ENCODE measurements around the gene ISX.
"Not testable (repeated sequence)": the region's sequence is repeated elsewhere in the genome, so short reads cannot be mapped to it uniquely, and the experiment has no call there.

Gene ISX

GRCh38 chr22:35033635-35034296 lies 32.2 kb upstream of the ISX start:
- Histone ChIP-seq H4K20me1 (no peaks in the 10 kb centered on the region; a peak in 1 of 22 replicates), H3K4me3 (no peak overlapping the region), H3K36me3 (no peaks in the 10 kb centered on the region), H3K27ac (no peak overlapping the region), H3K4me1 (no peaks in the 10 kb centered on the region), H3K9me3 (replicated peaks in 1 of 11) (no peaks in the 10 kb centered on the region), H3K9ac (no peak overlapping the region), H3K4me2 (no peak overlapping the region), H3K27me3 (no peaks in the 10 kb centered on the region)
- TF ChIP-seq Cebpa-rat (IDR thresholded peaks at IDR 0.05): no peak

- no peak overlapping the region for H3K4me2 ChIP-seq
- no peak overlapping the region for H3K27ac ChIP-seq
- H4K20me1 ChIP-seq: no peaks in the 10 kb centered on the region; a peak in 1 of 22 replicates
- no peak for TF ChIP-seq Cebpa-rat (IDR thresholded peaks at IDR 0.05)
- no peak overlapping the region for H3K9ac ChIP-seq
- no peaks in the 10 kb centered on the region for H3K4me1 ChIP-seq
- no peaks in the 10 kb centered on the region for H3K9me3 ChIP-seq (replicated peaks in 1 of 11)
- H3K27me3 ChIP-seq: no peaks in the 10 kb centered on the region
- no peaks in the 10 kb centered on the region for H3K36me3 ChIP-seq
- H3K4me3 ChIP-seq: no peak overlapping the region
These were observed 31.0 kb upstream of the ISX start for GRCh38 chr22:35034963-35035362.

GRCh38 chr22:35037089-35037488 lies 28.9 kb upstream of the ISX start:
- Histone ChIP-seq H3K9me3 (replicated peaks in 1 of 11) (no peaks in the 10 kb centered on the region), H3K9ac (no peak overlapping the region), H3K4me2 (no peak overlapping the region), H3K27me3 (no peaks in the 10 kb centered on the region), H3K4me3 (no peak overlapping the region), H3K36me3 (no peaks in the 10 kb centered on the region), H3K27ac (no peak overlapping the region), H4K20me1 (no peaks in the 10 kb centered on the region; a peak in 1 of 22 replicates), H3K4me1 (no peaks in the 10 kb centered on the region)
- no peak for TF ChIP-seq Cebpa-rat (IDR thresholded peaks at IDR 0.05)

GRCh38 chr22:35039625-35040024 lies 26.3 kb upstream of the ISX start:
- TF ChIP-seq Cebpa-rat (IDR thresholded peaks at IDR 0.05): no peak
- no peak overlapping the region for H3K4me2 ChIP-seq
- no peaks in the 10 kb centered on the region; a peak in 1 of 22 replicates for H4K20me1 ChIP-seq
- H3K9ac ChIP-seq: no peak overlapping the region
- no peaks in the 10 kb centered on the region for H3K27me3 ChIP-seq
- no peak overlapping the region for H3K4me3 ChIP-seq
- no peak overlapping the region for H3K27ac ChIP-seq
- H3K9me3 ChIP-seq (replicated peaks in 1 of 11): no peaks in the 10 kb centered on the region
- no peaks in the 10 kb centered on the region for H3K4me1 ChIP-seq
- H3K36me3 ChIP-seq: no peaks in the 10 kb centered on the region

- no peaks in the 10 kb centered on the region for H3K9me3 ChIP-seq (replicated peaks in 1 of 11)
- no peak overlapping the region for H3K4me3 ChIP-seq
- no peaks in the 10 kb centered on the region for H3K27me3 ChIP-seq
- no peak for TF ChIP-seq Cebpa-rat (IDR thresholded peaks at IDR 0.05)
- H3K4me1 ChIP-seq: no peaks in the 10 kb centered on the region
- no peaks in the 10 kb centered on the region for H3K36me3 ChIP-seq
- H4K20me1 ChIP-seq: no peaks in the 10 kb centered on the region
- H3K4me2 ChIP-seq: no peak overlapping the region
- no peak overlapping the region for H3K27ac ChIP-seq
- H3K9ac ChIP-seq: no peak overlapping the region
These were observed 22.6 kb upstream of the ISX start for GRCh38 chr22:35043252-35043933.

- Histone ChIP-seq H3K27ac (no peak overlapping the region), H3K4me3 (no peak overlapping the region), H3K9ac (no peak overlapping the region), H3K4me2 (no peak overlapping the region), H3K9me3 (replicated peaks in 1 of 11) (no peaks in the 10 kb centered on the region), H4K20me1 (no peaks in the 10 kb centered on the region), H3K4me1 (no peaks in the 10 kb centered on the region), H3K36me3 (no peaks in the 10 kb centered on the region), H3K27me3 (no peaks in the 10 kb centered on the region)
- TF ChIP-seq Cebpa-rat (IDR thresholded peaks at IDR 0.05): no peak
These were observed 22.0 kb upstream of the ISX start for GRCh38 chr22:35043934-35044319.

- no peak overlapping the region for H3K9ac ChIP-seq
- no peaks in the 10 kb centered on the region for H3K27me3 ChIP-seq
- H4K20me1 ChIP-seq: no peaks in the 10 kb centered on the region
- H3K27ac ChIP-seq: no peak overlapping the region
- H3K36me3 ChIP-seq: no peaks in the 10 kb centered on the region
- H3K9me3 ChIP-seq (replicated peaks in 1 of 11): no peaks in the 10 kb centered on the region
- no peak overlapping the region for H3K4me3 ChIP-seq
- TF ChIP-seq Cebpa-rat (IDR thresholded peaks at IDR 0.05): no peak
- H3K4me1 ChIP-seq: no peaks in the 10 kb centered on the region
- H3K4me2 ChIP-seq: no peak overlapping the region
These were observed 21.2 kb upstream of the ISX start for GRCh38 chr22:35044607-35045390.

GRCh38 chr22:35045451-35045850 lies 20.5 kb upstream of the ISX start:
- no peak overlapping the region for H3K9ac ChIP-seq
- no peaks in the 10 kb centered on the region for H3K9me3 ChIP-seq (replicated peaks in 1 of 11)
- no peaks in the 10 kb centered on the region for H3K27me3 ChIP-seq
- H3K4me3 ChIP-seq: no peak overlapping the region
- TF ChIP-seq Cebpa-rat (IDR thresholded peaks at IDR 0.05): no peak
- no peaks in the 10 kb centered on the region for H4K20me1 ChIP-seq
- H3K27ac ChIP-seq: no peak overlapping the region
- no peaks in the 10 kb centered on the region for H3K36me3 ChIP-seq
- H3K4me2 ChIP-seq: no peak overlapping the region
- no peaks in the 10 kb centered on the region for H3K4me1 ChIP-seq

- no peak overlapping the region for H3K4me3 ChIP-seq
- H3K36me3 ChIP-seq: no peaks in the 10 kb centered on the region
- no peak for TF ChIP-seq Cebpa-rat (IDR thresholded peaks at IDR 0.05)
- H3K27ac ChIP-seq: no peak overlapping the region
- no peaks in the 10 kb centered on the region for H3K27me3 ChIP-seq
- no peaks in the 10 kb centered on the region for H3K9me3 ChIP-seq (replicated peaks in 1 of 11)
- H3K4me1 ChIP-seq: no peaks in the 10 kb centered on the region
- H3K9ac ChIP-seq: no peak overlapping the region
- no peak overlapping the region for H3K4me2 ChIP-seq
- no peaks in the 10 kb centered on the region for H4K20me1 ChIP-seq
These were observed 19.1 kb upstream of the ISX start for GRCh38 chr22:35046744-35047462.

GRCh38 chr22:35050038-35050437 lies 15.9 kb upstream of the ISX start:
- H3K27ac ChIP-seq; H3K27me3 ChIP-seq; H3K9ac ChIP-seq; H3K36me3 ChIP-seq; H3K4me3 ChIP-seq; H3K4me2 ChIP-seq; H4K20me1 ChIP-seq; H3K9me3 ChIP-seq (replicated peaks in 1 of 11); H3K4me1 ChIP-seq: not testable (repeated sequence)
